Upper lobe of left lung (tissue), 4 donors: ENCODE measurements around the gene CYTH3.
A peak's percentile ranks its signal among the peaks of the same experiment; 100 is the strongest.

Source experiments
- CTCF ChIP-seq, 6 experiments: fragments of 450-650 bp in 4 of 6; fragments of 200-600 bp in 2 of 6; sonication (generic) in 2 of 6; IDR thresholded peaks; one replicate each; pipeline ENCODE4 v1.5.1; 2016 to 2019; ENCODE audit warnings: antibody characterized with exemption in 6 of 6
- EP300 ChIP-seq, 4 donors: sonication (generic); formaldehyde crosslinking; IDR thresholded peaks; one replicate each; pipeline ENCODE4 v1.5.1; 2017; ENCODE audit warnings: antibody characterized with exemption in 4 of 4, control low read depth in 2 of 4
- POLR2A ChIP-seq, 4 donors: fragments of 450-650 bp; IDR thresholded peaks; one replicate each; pipeline ENCODE4 v1.5.1; 2016 to 2017; ENCODE audit warnings: antibody characterized with exemption in 4 of 4, mild to moderate bottlenecking in 2 of 4
- POLR2AphosphoS5 ChIP-seq, 2 donors: sonication (generic); formaldehyde crosslinking; IDR thresholded peaks; one replicate each; pipeline ENCODE4 v1.5.1; 2017; ENCODE audit warnings: antibody characterized with exemption in 2 of 2

- TF ChIP-seq CTCF (IDR thresholded peaks at IDR 0.05) (peak; percentile 21 to 62 (median 55)), POLR2A (IDR thresholded peaks at IDR 0.05) (no peak), POLR2AphosphoS5 (IDR thresholded peaks at IDR 0.05) (peak; percentile 4 to 14), EP300 (IDR thresholded peaks at IDR 0.05) (no peak)
These were observed 1.3 kb downstream of the CYTH3 start for GRCh38 chr7:6271060-6271658.
